ENCODE measurements around the gene PSMG3. TPM values are rescaled to one million over a fixed set of nuclear protein-coding genes. Genes with fewer than 3 reads are reported as not detected.

Gene PSMG3
- total RNA-seq, 1 experiment from 2014 or later = 63.0 TPM

DNA sequence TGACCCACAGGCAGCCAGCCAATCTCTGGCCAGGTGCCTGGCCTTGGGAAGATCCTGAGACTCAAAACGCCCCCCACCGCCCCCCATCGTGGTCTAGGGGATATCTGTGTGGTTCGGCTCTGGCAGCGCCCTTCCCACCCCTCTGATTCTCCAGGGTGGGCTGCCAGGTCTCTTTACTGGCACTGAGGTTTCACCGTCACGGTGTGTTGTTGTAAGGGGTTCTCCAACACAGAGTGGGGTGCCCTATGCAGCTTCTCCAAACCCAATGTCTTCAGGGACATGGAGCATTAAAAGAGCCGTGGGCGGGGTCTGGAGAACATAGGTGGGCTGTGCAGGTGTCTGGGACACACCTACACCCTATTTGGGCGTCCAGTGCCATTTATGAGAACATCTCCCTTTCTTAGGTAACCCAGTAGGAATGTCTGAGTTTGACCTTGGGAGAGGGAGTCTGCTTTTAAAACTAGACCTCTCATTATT, 37.8 kb downstream of the PSMG3 start:
- no peak overlapping the region for H3K14ac ChIP-seq (ENCODE audit: insufficient read depth, low read length)
- H2BK5ac ChIP-seq (ENCODE audit: insufficient read length, low read length) = no peak overlapping the region
- H3K9me3 ChIP-seq (ENCODE audit: control insufficient read depth, low read depth, low read length) = no peaks in the 10 kb centered on the region
- no peak overlapping the region for H2BK15ac ChIP-seq (ENCODE audit: low read depth, low read length)
- H3K79me1 ChIP-seq (ENCODE audit: insufficient read depth, low read depth, low read length, poor library complexity, severe bottlenecking) = no peaks in the 10 kb centered on the region
- no peak overlapping the region for H4K8ac ChIP-seq (replicated peaks; ENCODE audit: insufficient read length, low read depth, low read length)
- peak overlapping the region; percentile 54 for H3K4me2 ChIP-seq (ENCODE audit: insufficient read depth, insufficient read length, low read length)
- no peak overlapping the region for H3K9ac ChIP-seq (ENCODE audit: extremely low read depth, insufficient read length, low read length)
- H3T11ph ChIP-seq (ENCODE audit: low read length) = no peak overlapping the region
- TF ChIP-seq, protein P1, sequence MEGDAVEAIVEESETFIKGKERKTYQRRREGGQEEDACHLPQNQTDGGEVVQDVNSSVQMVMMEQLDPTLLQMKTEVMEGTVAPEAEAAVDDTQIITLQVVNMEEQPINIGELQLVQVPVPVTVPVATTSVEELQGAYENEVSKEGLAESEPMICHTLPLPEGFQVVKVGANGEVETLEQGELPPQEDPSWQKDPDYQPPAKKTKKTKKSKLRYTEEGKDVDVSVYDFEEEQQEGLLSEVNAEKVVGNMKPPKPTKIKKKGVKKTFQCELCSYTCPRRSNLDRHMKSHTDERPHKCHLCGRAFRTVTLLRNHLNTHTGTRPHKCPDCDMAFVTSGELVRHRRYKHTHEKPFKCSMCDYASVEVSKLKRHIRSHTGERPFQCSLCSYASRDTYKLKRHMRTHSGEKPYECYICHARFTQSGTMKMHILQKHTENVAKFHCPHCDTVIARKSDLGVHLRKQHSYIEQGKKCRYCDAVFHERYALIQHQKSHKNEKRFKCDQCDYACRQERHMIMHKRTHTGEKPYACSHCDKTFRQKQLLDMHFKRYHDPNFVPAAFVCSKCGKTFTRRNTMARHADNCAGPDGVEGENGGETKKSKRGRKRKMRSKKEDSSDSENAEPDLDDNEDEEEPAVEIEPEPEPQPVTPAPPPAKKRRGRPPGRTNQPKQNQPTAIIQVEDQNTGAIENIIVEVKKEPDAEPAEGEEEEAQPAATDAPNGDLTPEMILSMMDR (conservative IDR thresholded peaks at IDR 0.05) = no peak
- H3K4me1 Mint-ChIP-seq = peaks cover 27 to 28% of the 10 kb centered on the region in 2 experiments
- peaks cover 4% of the 10 kb centered on the region for H3K23me2 ChIP-seq (ENCODE audit: insufficient read length, low read depth, low read length, poor library complexity, severe bottlenecking)
- H3K79me2 ChIP-seq (ENCODE audit: insufficient read depth, low read length) = peaks cover 7% of the 10 kb centered on the region; the same call in 1 of the 2 replicates
- H3K27me3 ChIP-seq (ENCODE audit: insufficient read depth, low read length) = no peaks in the 10 kb centered on the region
- no peaks in the 10 kb centered on the region for H4K20me1 ChIP-seq (ENCODE audit: control insufficient read depth, insufficient read depth, insufficient read length)
- no peak overlapping the region for H2BK12ac ChIP-seq (ENCODE audit: insufficient read length, low read depth, low read length)
- no peak overlapping the region for H2AK5ac ChIP-seq (ENCODE audit: insufficient read length, low read length)
- H3K27ac ChIP-seq (ENCODE audit: insufficient read length, low read depth, low read length) = no peak overlapping the region
- H3K4me3 Mint-ChIP-seq = peak overlapping the region; percentile 76 to 87
- H3K4me1 ChIP-seq (ENCODE audit: insufficient read depth, low read length) = peaks cover 3% of the 10 kb centered on the region; the same call in 1 of the 2 replicates
- no peak overlapping the region for H4K5ac ChIP-seq (ENCODE audit: insufficient read length, low read depth, low read length)
- H3K56ac ChIP-seq (ENCODE audit: insufficient read length, low read depth, low read length) = no peak overlapping the region
- H2BK20ac ChIP-seq (ENCODE audit: low read depth, low read length, poor library complexity, severe bottlenecking) = no peak overlapping the region
- WGBS (ENCODE audit: extremely low coverage, insufficient read length, low lambda C conversion rate) = no CpG with 5 or more reads among the region's 10 CpGs
- no peak overlapping the region for H3K23ac ChIP-seq (ENCODE audit: insufficient read length, low read depth, low read length)
- H2BK120ac ChIP-seq (ENCODE audit: low read depth, low read length, poor library complexity, severe bottlenecking) = no peak overlapping the region
- peak overlapping the region in 1 of 3 experiments; percentile 55; a peak in 1 of 7 replicates for H3K27ac Mint-ChIP-seq
- H3K36me3 Mint-ChIP-seq (ENCODE audit: insufficient read depth in 1 of 3, low read depth in 3 of 3) = no peaks in the 10 kb centered on the region
- no peak overlapping the region for H2AFZ ChIP-seq (ENCODE audit: low read length)
- H3K18ac ChIP-seq (ENCODE audit: insufficient read length, low read depth, low read length) = no peak overlapping the region
- no peak overlapping the region for H3K4ac ChIP-seq (ENCODE audit: low read depth, low read length)
- no peak for DNase-seq
- H4K91ac ChIP-seq (ENCODE audit: insufficient read length, low read depth, low read length) = no peak overlapping the region
- no peaks in the 10 kb centered on the region for H3K27me3 Mint-ChIP-seq (ENCODE audit: low read depth)
- H3K9me3 Mint-ChIP-seq = no peaks in the 10 kb centered on the region

Data from H9 (cell line).